WTC11 (cell line): ENCODE measurements around the gene ACTRT2. TPM values are rescaled to one million over a fixed set of nuclear protein-coding genes. Genes with fewer than 3 reads are reported as not detected.

ENCODE experiments used
- ATAC-seq: fragments of 200-7000 bp; cut with Tn5 transposase; 2 replicates; pipeline ENCODE4 v1.10.0; 2021; ENCODE audit warnings: mild to moderate bottlenecking, moderate library complexity
- CTCF ChIA-PET: fragments of 300-600 bp; sonication (Branson Sonifier 250); formaldehyde crosslinking; loops from one replicate; lab custom pipeline; 2021; ENCODE audit warnings: antibody characterized with exemption; lab: Charles Lee
- POLR2A ChIA-PET: fragments of 350-600 bp; sonication (Branson Sonifier 250); formaldehyde crosslinking; loops from one replicate; lab custom pipeline; 2021; ENCODE audit warnings: antibody characterized with exemption; lab: Charles Lee
- DNase-seq: peaks from one replicate; pipeline ENCODE4 v3.0.0; 2021; ENCODE audit warnings: low spot score
- H3K27ac Mint-ChIP-seq: 2 replicates; pipeline ENCODE4 v1.8.0; 2021; ENCODE audit warnings: mixed read lengths
- H3K27me3 Mint-ChIP-seq: 2 replicates; pipeline ENCODE4 v1.8.0; 2021; ENCODE audit warnings: low read depth, mild to moderate bottlenecking, moderate library complexity, mixed read lengths
- H3K36me3 Mint-ChIP-seq: 2 replicates; pipeline ENCODE4 v1.8.0; 2021; ENCODE audit warnings: mixed read lengths
- H3K4me1 Mint-ChIP-seq: 2 replicates; pipeline ENCODE4 v1.8.0; 2022; ENCODE audit warnings: mixed read lengths
- H3K4me3 Mint-ChIP-seq: 2 replicates; pipeline ENCODE4 v1.8.0; 2021; ENCODE audit warnings: mild to moderate bottlenecking, moderate library complexity, mixed read lengths
- H3K9me3 Mint-ChIP-seq: 2 replicates; pipeline ENCODE4 v1.8.0; 2021; ENCODE audit warnings: mixed read lengths
- ARID4B ChIP-seq: sonication (generic); formaldehyde crosslinking; IDR thresholded peaks from 2 replicates; pipeline ENCODE4 v1.8.0; 2023; ENCODE audit warnings: missing genetic modification reagents, mild to moderate bottlenecking, borderline replicate concordance
- GTF2I ChIP-seq: fragments of 250-450 bp; sonication (Bioruptor Pico); conservative IDR thresholded peaks from 2 replicates; pipeline ENCODE4 v1.4.0; 2021; ENCODE audit warnings: mild to moderate bottlenecking
- IRF1 ChIP-seq: sonication (generic); formaldehyde crosslinking; IDR thresholded peaks from 2 replicates; pipeline ENCODE4 v1.8.0; 2023; ENCODE audit warnings: missing genetic modification reagents
- OVOL2 ChIP-seq: fragments of 250-450 bp; sonication (Bioruptor Pico); IDR thresholded peaks from 2 replicates; pipeline ENCODE4 v1.9.0; 2021; ENCODE audit warnings: mild to moderate bottlenecking, borderline replicate concordance
- RORB ChIP-seq: fragments of 250-450 bp; sonication (Bioruptor Pico); IDR thresholded peaks from 2 replicates; pipeline ENCODE4 v1.9.0; 2021; ENCODE audit warnings: mild to moderate bottlenecking
- TEAD4 ChIP-seq: sonication (generic); formaldehyde crosslinking; IDR thresholded peaks from 2 replicates; pipeline ENCODE4 v1.8.0; 2022; ENCODE audit warnings: mild to moderate bottlenecking, missing genetic modification reagents
- total RNA-seq: library from RNA; stranded (reverse); gene quantifications from 3 replicates; pipeline ENCODE4 v1.2.3, GENCODE V29; 2021
- TF ChIP-seq, protein P1 (sequence below): sonication (generic); formaldehyde crosslinking; IDR thresholded peaks from 2 replicates; pipeline ENCODE4 v1.8.0; 2022; ENCODE audit warnings: missing genetic modification reagents
- TF ChIP-seq, protein P2 (sequence below): sonication (generic); formaldehyde crosslinking; conservative IDR thresholded peaks from 2 replicates; pipeline ENCODE4 v1.8.1; 2023; ENCODE audit warnings: mild to moderate bottlenecking, low read depth, missing genetic modification reagents, moderate library complexity
- TF ChIP-seq, protein P3 (sequence below): fragments of 200-600 bp; IDR thresholded peaks from 2 replicates; pipeline ENCODE4 v1.8.0; 2022; ENCODE audit warnings: antibody characterized with exemption

ACTRT2 gene
- total RNA-seq, 1 experiment from 2014 or later: not detected

GRCh38 chr1:3022511-3022973 is 1.3 kb downstream of the ACTRT2 start (continued):
- no peak for TF ChIP-seq ARID4B (CRISPR knock-in tag)

DNA sequence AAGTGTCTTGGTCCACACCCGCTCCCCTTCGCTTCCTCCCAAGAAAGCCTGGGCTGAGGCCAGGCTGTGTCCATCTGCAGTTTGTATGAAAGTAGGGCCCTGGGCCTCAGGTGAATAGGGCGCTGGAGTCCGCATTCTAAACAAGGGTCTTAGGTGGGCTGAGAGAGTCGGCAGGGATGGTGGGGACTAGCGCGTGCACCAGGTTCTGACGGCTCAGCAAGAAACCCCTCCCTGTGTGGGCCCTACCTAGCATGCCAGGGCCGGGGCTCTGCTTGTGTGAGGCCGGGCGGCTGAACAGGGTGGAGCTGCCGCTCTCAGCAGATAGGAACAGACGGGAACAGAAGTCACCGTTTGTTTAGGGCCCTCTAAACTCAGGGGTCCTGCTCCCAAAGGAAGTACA is 1.7 kb downstream of the ACTRT2 start:
- H3K9me3 Mint-ChIP-seq: peaks cover 16% of the 10 kb centered on the region
- TF ChIP-seq, protein P1, sequence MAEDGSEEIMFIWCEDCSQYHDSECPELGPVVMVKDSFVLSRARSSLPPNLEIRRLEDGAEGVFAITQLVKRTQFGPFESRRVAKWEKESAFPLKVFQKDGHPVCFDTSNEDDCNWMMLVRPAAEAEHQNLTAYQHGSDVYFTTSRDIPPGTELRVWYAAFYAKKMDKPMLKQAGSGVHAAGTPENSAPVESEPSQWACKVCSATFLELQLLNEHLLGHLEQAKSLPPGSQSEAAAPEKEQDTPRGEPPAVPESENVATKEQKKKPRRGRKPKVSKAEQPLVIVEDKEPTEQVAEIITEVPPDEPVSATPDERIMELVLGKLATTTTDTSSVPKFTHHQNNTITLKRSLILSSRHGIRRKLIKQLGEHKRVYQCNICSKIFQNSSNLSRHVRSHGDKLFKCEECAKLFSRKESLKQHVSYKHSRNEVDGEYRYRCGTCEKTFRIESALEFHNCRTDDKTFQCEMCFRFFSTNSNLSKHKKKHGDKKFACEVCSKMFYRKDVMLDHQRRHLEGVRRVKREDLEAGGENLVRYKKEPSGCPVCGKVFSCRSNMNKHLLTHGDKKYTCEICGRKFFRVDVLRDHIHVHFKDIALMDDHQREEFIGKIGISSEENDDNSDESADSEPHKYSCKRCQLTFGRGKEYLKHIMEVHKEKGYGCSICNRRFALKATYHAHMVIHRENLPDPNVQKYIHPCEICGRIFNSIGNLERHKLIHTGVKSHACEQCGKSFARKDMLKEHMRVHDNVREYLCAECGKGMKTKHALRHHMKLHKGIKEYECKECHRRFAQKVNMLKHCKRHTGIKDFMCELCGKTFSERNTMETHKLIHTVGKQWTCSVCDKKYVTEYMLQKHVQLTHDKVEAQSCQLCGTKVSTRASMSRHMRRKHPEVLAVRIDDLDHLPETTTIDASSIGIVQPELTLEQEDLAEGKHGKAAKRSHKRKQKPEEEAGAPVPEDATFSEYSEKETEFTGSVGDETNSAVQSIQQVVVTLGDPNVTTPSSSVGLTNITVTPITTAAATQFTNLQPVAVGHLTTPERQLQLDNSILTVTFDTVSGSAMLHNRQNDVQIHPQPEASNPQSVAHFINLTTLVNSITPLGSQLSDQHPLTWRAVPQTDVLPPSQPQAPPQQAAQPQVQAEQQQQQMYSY: no peak
- TF ChIP-seq, all 79 proteins: peak for 0
- Mint-ChIP-seq H3K27me3 (peaks cover 2% of the 10 kb centered on the region; the same call in 1 of the 2 replicates), H3K27ac (no peak overlapping the region), H3K36me3 (peaks cover 12% of the 10 kb centered on the region; the same call in 1 of the 2 replicates), H3K4me3 (no peak overlapping the region), H3K4me1 (peaks cover 8% of the 10 kb centered on the region; the same call in 1 of the 2 replicates)
- POLR2A ChIA-PET: no interaction called here
- DNase-seq (no peak), ATAC-seq (no peak)
- CTCF ChIA-PET: interaction anchor here (0.9 kb wide), 1 partner anchor 11 kb away, joined by 5 read pairs; no protein-coding TSS in a partner anchor

DNA sequence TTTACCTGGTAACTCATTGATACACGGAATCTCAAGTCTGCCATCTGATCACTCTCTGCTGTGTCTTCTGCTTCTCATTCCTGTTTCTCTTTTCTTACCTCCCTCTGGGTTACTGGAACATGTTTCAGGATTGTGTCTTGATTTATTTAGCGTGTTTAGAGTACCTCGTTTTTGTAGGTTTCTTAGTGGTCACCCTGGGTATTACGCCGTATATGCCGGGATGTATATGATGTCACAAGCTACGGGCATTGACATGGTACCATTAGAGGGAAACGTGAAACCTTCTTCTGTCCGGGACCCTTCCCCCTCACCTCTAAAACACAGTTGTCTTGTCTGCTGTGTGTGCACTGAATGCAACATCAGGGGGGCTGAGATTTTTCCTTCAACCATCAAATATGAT is 2.8 kb downstream of the ACTRT2 start:
- peaks cover 8% of the 10 kb centered on the region; the same call in 1 of the 2 replicates for H3K4me1 Mint-ChIP-seq
- H3K27me3 Mint-ChIP-seq: peaks cover 2% of the 10 kb centered on the region; the same call in 1 of the 2 replicates
- POLR2A ChIA-PET: no interaction called here
- H3K4me3 Mint-ChIP-seq: no peak overlapping the region
- TF ChIP-seq, protein P2, sequence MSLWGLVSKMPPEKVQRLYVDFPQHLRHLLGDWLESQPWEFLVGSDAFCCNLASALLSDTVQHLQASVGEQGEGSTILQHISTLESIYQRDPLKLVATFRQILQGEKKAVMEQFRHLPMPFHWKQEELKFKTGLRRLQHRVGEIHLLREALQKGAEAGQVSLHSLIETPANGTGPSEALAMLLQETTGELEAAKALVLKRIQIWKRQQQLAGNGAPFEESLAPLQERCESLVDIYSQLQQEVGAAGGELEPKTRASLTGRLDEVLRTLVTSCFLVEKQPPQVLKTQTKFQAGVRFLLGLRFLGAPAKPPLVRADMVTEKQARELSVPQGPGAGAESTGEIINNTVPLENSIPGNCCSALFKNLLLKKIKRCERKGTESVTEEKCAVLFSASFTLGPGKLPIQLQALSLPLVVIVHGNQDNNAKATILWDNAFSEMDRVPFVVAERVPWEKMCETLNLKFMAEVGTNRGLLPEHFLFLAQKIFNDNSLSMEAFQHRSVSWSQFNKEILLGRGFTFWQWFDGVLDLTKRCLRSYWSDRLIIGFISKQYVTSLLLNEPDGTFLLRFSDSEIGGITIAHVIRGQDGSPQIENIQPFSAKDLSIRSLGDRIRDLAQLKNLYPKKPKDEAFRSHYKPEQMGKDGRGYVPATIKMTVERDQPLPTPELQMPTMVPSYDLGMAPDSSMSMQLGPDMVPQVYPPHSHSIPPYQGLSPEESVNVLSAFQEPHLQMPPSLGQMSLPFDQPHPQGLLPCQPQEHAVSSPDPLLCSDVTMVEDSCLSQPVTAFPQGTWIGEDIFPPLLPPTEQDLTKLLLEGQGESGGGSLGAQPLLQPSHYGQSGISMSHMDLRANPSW: no peak
- no peak for TF ChIP-seq TEAD4
- TF ChIP-seq, protein P3, sequence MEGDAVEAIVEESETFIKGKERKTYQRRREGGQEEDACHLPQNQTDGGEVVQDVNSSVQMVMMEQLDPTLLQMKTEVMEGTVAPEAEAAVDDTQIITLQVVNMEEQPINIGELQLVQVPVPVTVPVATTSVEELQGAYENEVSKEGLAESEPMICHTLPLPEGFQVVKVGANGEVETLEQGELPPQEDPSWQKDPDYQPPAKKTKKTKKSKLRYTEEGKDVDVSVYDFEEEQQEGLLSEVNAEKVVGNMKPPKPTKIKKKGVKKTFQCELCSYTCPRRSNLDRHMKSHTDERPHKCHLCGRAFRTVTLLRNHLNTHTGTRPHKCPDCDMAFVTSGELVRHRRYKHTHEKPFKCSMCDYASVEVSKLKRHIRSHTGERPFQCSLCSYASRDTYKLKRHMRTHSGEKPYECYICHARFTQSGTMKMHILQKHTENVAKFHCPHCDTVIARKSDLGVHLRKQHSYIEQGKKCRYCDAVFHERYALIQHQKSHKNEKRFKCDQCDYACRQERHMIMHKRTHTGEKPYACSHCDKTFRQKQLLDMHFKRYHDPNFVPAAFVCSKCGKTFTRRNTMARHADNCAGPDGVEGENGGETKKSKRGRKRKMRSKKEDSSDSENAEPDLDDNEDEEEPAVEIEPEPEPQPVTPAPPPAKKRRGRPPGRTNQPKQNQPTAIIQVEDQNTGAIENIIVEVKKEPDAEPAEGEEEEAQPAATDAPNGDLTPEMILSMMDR: no peak
- TF ChIP-seq OVOL2 (CRISPR knock-in tag): no peak
- no peak for TF ChIP-seq IRF1 (CRISPR knock-in tag)
- no peak for TF ChIP-seq GTF2I
- no peak for TF ChIP-seq RORB (CRISPR knock-in tag)
- TF ChIP-seq, all 79 proteins: peak for 0
- ATAC-seq (peak; percentile 47; the same call in 1 of the 2 replicates), DNase-seq (no peak)
- CTCF ChIA-PET: interaction anchor here (0.6 to 1.0 kb wide), 5 partner anchors 9 to 274 kb away, joined by 3 to 4 read pairs (median 3); no protein-coding TSS in a partner anchor
- Mint-ChIP-seq H3K36me3 (peaks cover 10% of the 10 kb centered on the region; the same call in 1 of the 2 replicates), H3K27ac (no peak overlapping the region), H3K9me3 (peaks cover 13% of the 10 kb centered on the region)
